CD4-positive, alpha-beta T cell treated with Interleukin-10 for 1 hour (primary cell): Measurements from ENCODE around the gene ZNF277.

Source experiments
- DNase-seq: peaks from one replicate; pipeline ENCODE4 v3.0.0-alpha.2; 2020

Gene ZNF277

GRCh38 chr7:112185005-112185834 is 21.3 kb upstream of the ZNF277 start:
- no peak for DNase-seq

GRCh38 chr7:112186300-112186699 is 20.2 kb upstream of the ZNF277 start:
- no peak for DNase-seq

GRCh38 chr7:112188257-112188656 is 18.2 kb upstream of the ZNF277 start:
- DNase-seq: no peak

- DNase-seq: no peak
Measured at GRCh38 chr7:112189691-112190090, 16.8 kb upstream of the ZNF277 start.

- DNase-seq: no peak
Measured at GRCh38 chr7:112190120-112190519, 16.4 kb upstream of the ZNF277 start.

- no peak for DNase-seq
Measured at GRCh38 chr7:112192236-112193154, 14.0 kb upstream of the ZNF277 start.

GRCh38 chr7:112193915-112194502 is 12.5 kb upstream of the ZNF277 start:
- DNase-seq: no peak

GRCh38 chr7:112195717-112196116 is 10.8 kb upstream of the ZNF277 start:
- DNase-seq: no peak

- DNase-seq: no peak
Measured at GRCh38 chr7:112197322-112197721, 9.2 kb upstream of the ZNF277 start.

GRCh38 chr7:112199035-112199655 is 7.3 kb upstream of the ZNF277 start:
- no peak for DNase-seq

GRCh38 chr7:112199672-112200071 is 6.8 kb upstream of the ZNF277 start:
- no peak for DNase-seq

GRCh38 chr7:112201411-112201810 is 5.1 kb upstream of the ZNF277 start:
- no peak for DNase-seq

- DNase-seq: no peak
Measured at GRCh38 chr7:112201839-112202238, 4.7 kb upstream of the ZNF277 start.

GRCh38 chr7:112202816-112203215 is 3.7 kb upstream of the ZNF277 start:
- DNase-seq: peak; percentile 27

GRCh38 chr7:112203365-112203739 is 3.1 kb upstream of the ZNF277 start:
- no peak for DNase-seq

GRCh38 chr7:112204499-112205342 is 1.8 kb upstream of the ZNF277 start:
- peak; percentile 20 for DNase-seq

- peak; percentile 39 for DNase-seq
Measured at GRCh38 chr7:112205343-112206237, 905 bp upstream of the ZNF277 start.

GRCh38 chr7:112206991-112207592 is 597 bp downstream of the ZNF277 start:
- DNase-seq: peak; percentile 3

GRCh38 chr7:112207765-112208164 is 1.3 kb downstream of the ZNF277 start:
- DNase-seq: no peak

- no peak for DNase-seq
Measured at GRCh38 chr7:112211348-112211907, 4.9 kb downstream of the ZNF277 start.
